ENCODE data around the gene ASTN2.

The ASTN2 gene

DNA sequence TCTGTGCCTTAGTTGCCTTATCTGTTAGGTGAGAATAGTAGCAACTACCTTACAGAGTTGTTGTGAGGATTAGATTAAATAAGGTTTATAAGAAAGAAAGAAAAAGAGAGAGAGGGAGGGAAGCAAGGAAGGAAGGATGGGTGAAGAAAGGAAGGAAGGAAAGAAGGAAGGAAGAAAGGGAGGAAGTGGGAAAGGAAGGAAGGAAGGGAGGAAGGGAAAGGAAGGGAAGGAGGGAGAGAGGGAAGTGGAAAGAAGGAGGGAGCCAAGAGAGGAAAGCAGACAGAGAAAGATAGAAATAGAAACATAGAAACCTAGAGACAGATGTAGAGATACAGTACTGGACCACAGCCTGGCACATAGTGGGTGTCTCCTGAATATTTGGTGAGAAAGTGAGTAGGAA, 934.9 kb downstream of the ASTN2 start:
- TF ChIP-seq, protein P1, sequence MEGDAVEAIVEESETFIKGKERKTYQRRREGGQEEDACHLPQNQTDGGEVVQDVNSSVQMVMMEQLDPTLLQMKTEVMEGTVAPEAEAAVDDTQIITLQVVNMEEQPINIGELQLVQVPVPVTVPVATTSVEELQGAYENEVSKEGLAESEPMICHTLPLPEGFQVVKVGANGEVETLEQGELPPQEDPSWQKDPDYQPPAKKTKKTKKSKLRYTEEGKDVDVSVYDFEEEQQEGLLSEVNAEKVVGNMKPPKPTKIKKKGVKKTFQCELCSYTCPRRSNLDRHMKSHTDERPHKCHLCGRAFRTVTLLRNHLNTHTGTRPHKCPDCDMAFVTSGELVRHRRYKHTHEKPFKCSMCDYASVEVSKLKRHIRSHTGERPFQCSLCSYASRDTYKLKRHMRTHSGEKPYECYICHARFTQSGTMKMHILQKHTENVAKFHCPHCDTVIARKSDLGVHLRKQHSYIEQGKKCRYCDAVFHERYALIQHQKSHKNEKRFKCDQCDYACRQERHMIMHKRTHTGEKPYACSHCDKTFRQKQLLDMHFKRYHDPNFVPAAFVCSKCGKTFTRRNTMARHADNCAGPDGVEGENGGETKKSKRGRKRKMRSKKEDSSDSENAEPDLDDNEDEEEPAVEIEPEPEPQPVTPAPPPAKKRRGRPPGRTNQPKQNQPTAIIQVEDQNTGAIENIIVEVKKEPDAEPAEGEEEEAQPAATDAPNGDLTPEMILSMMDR (IDR thresholded peaks at IDR 0.05; ENCODE audit: extremely low read depth, insufficient read depth, missing control alignments), result no peak
- in situ Hi-C loops (cut with MboI; ENCODE audit: low pct_unique_long_range_greater_than_20kb, low sequenced_read_pairs, unreplicated experiment), result no loop called here
- DNase-seq (ENCODE audit: low spot score), result no peak

DNA sequence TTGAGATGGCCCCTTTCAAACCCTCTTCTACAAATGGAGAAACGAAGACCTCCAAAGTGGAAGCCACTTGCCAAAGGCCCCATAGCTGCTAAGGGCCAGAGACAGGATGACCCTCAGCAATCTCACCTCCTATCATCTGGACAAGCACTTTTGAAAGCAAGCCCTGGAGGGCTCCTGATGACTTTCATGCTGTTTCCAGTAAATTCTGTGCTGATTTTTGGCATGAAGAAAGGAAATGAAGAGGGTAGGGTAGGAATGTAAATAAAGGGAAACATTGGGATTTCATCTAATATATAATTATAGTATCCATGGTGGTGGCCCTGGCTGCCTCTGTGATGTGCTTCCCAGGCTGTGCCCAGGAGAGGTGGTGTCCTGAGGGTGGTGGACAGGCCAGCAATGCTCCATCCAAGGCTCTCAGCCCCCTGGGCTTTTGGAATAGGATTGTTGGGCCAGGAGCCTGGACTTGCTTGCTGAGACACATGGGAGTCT, 935.8 kb downstream of the ASTN2 start:
- TF ChIP-seq, protein P1 (IDR thresholded peaks at IDR 0.05; ENCODE audit: extremely low read depth, insufficient read depth, missing control alignments), result no peak
- no peak for DNase-seq (ENCODE audit: low spot score)
- in situ Hi-C loops (cut with MboI; ENCODE audit: low pct_unique_long_range_greater_than_20kb, low sequenced_read_pairs, unreplicated experiment), result no loop called here

DNA sequence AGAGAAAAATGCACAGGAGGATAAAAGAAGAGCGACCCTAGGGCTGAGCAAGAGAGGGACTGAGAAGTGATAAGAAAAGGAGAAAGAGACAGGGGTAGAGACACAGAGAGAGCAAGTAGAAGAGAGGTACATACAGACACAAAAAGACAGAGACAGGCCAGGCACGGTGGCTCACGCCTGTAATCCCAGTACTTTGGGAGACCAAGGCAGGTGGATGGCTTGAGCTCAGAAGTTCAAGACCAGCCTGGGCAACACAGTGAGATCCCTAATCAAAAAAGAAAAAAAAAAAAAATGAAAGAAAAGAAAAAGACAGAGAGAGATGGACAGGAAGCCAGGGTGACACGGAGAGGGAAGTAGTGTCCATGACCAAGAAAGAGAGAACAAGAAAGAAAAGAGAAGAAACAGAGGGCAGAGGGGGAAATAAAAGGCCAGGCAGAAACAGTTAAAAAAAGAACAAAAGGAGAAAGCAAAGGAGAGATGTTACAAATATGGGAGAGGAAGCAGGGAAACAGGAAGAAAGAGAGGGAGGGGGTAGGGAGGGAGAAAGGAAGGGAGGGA, 937.2 kb downstream of the ASTN2 start:
- DNase-seq (ENCODE audit: low spot score), result no peak
- TF ChIP-seq, protein P1 (IDR thresholded peaks at IDR 0.05; ENCODE audit: extremely low read depth, insufficient read depth, missing control alignments), result no peak
- in situ Hi-C loops (cut with MboI; ENCODE audit: low pct_unique_long_range_greater_than_20kb, low sequenced_read_pairs, unreplicated experiment), result no loop called here

- DNase-seq (ENCODE audit: low spot score), result no peak
- TF ChIP-seq, protein P1 (IDR thresholded peaks at IDR 0.05; ENCODE audit: extremely low read depth, insufficient read depth, missing control alignments), result no peak
- in situ Hi-C loops (cut with MboI; ENCODE audit: low pct_unique_long_range_greater_than_20kb, low sequenced_read_pairs, unreplicated experiment), result no loop called here
Observed at GRCh38 chr9:116476935-116477381, 937.9 kb downstream of the ASTN2 start.

DNA sequence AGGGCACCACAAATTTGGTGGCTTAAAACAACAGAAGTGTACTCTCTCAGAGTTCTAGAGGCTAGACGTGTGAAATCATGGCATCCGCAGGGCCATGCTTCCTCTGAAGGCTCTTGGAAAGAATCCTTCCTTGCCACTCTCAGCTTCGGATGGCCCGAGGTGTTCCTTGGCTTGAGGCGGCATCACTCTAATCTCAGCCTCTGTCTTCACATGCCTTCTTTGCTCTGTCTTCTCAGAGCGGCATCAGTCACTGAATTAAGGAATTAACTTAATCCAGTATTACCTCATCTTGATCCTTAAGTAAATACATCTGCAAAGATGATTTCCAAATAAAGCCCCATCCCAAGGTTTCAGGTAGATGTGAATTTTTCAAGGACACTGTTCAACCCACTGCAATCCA, 938.9 kb downstream of the ASTN2 start:
- TF ChIP-seq, protein P1 (IDR thresholded peaks at IDR 0.05; ENCODE audit: extremely low read depth, insufficient read depth, missing control alignments), result no peak
- no peak for DNase-seq (ENCODE audit: low spot score)
- in situ Hi-C loops (cut with MboI; ENCODE audit: low pct_unique_long_range_greater_than_20kb, low sequenced_read_pairs, unreplicated experiment), result no loop called here

DNA sequence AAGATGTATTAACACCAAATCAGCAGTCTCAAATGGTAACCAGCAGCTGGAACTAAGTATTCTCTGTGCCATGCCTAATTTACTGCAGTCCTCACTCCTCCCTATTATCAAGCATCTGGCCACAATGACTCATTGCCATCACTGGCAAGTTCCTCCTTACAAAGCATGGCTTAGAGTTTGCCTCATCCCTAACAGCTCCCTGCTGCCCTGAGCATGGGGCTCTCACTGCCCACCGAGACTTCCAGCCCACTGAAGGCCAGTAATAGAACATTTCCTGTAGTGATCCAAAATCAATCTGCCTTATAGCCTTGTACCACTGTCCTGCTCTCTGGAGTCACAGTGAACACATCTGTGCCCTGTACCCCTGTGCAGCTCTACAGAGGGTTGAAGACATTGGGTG, 939.7 kb downstream of the ASTN2 start:
- in situ Hi-C loops (cut with MboI; ENCODE audit: low pct_unique_long_range_greater_than_20kb, low sequenced_read_pairs, unreplicated experiment), result no loop called here
- TF ChIP-seq, protein P1 (IDR thresholded peaks at IDR 0.05; ENCODE audit: extremely low read depth, insufficient read depth, missing control alignments), result no peak
- no peak for DNase-seq (ENCODE audit: low spot score)

Data from GM13977 (cell line).